HCT116 (cell line): ENCODE results near the gene OR2H2. TPM values are rescaled to one million over a fixed set of nuclear protein-coding genes. Genes with fewer than 3 reads are reported as not detected.

Source experiments
- ATAC-seq: fragments of 200-7000 bp; cut with Tn5 transposase; 2 replicates; pipeline ENCODE4 v1.9.1; 2020; ENCODE audit warnings: mild to moderate bottlenecking, moderate library complexity
- BruUV-seq: library from RNA; stranded (reverse); fragments of 400-500 nt; replicated peaks from 2 replicates; lab custom pipeline; 2021; lab: Mats Ljungman, UMichigan
- CTCF ChIA-PET: fragments of 300-600 bp; sonication (Branson Sonifier 250); formaldehyde crosslinking; loops from one replicate; lab custom pipeline; 2021; ENCODE audit warnings: antibody characterized with exemption; lab: Charles Lee
- POLR2A ChIA-PET: fragments of 300-600, 350-600 bp; sonication (Branson Sonifier 250); formaldehyde crosslinking; loops from one replicate; lab custom pipeline; 2021; ENCODE audit warnings: antibody characterized with exemption; lab: Charles Lee
- RAD21 ChIA-PET, 2 experiments: fragments of 300-600 bp; sonication (Branson Sonifier 250); formaldehyde crosslinking; loops; one replicate each; lab custom pipeline; 2023; ENCODE audit warnings: low total read pairs in 2 of 2; ENCODE audit not compliant: uncharacterized antibody in 2 of 2, unreplicated experiment in 2 of 2, low non-redundant PET in 1 of 2; lab: Charles Lee
- DNase-seq: peaks from one replicate; pipeline ENCODE4 v3.0.0-alpha.2; 2010; ENCODE audit warnings: low read depth, low spot score
- H2AFZ ChIP-seq: fragments of 200-600 bp; shearing (Covaris generic), sonication (generic); 2 replicates; pipeline ENCODE4 v1.6.1; 2017; ENCODE audit warnings: low read depth, mixed run types, mixed read lengths, antibody characterized with exemption, low read length; ENCODE audit not compliant: poor library complexity, severe bottlenecking
- H3K27ac ChIP-seq: 2 replicates; pipeline ENCODE4 v1.5.1; 2012; ENCODE audit warnings: low read depth, low read length
- H3K27me3 ChIP-seq: fragments of 200-600 bp; sonication (generic); 2 replicates; pipeline ENCODE4 v1.6.1; 2016; ENCODE audit warnings: mixed run types, low read length, mixed read lengths; ENCODE audit not compliant: insufficient read depth
- H3K36me3 ChIP-seq, 2 experiments: fragments of 200-500 bp in 1 of 2; fragments of 200-600 bp in 1 of 2; sonication (Bioruptor generic) in 1 of 2; sonication (generic) in 1 of 2; 2 replicates each; pipeline versions ENCODE4 v1.5.1 to v1.6.1; 2014 to 2016; ENCODE audit warnings: low read length in 2 of 2, inconsistent platforms in 1 of 2, mixed read lengths in 1 of 2, mixed run types in 1 of 2; ENCODE audit not compliant: insufficient read depth in 2 of 2, control insufficient read depth in 1 of 2
- H3K4me1 ChIP-seq, 2 experiments: fragments of 200-600 bp in 1 of 2; sonication (generic) in 1 of 2; 2 replicates each; pipeline versions ENCODE4 v1.5.1 to v1.6.1; 2012 to 2017; ENCODE audit warnings: low read length in 2 of 2, inconsistent platforms in 1 of 2, mild to moderate bottlenecking in 1 of 2, mixed read lengths in 1 of 2, mixed run types in 1 of 2, moderate library complexity in 1 of 2; ENCODE audit not compliant: insufficient read depth in 2 of 2, control insufficient read depth in 1 of 2
- H3K4me2 ChIP-seq: fragments of 200-600 bp; sonication (generic); 2 replicates; pipeline ENCODE4 v1.6.1; 2017; ENCODE audit warnings: mixed run types, low read length, mixed read lengths
- H3K4me3 ChIP-seq, 2 experiments: fragments of 200-600 bp in 1 of 2; sonication (generic) in 1 of 2; replicated peaks in 1 of 2; 2 replicates each; pipeline ENCODE4 v1.5.1; 2011 to 2016; ENCODE audit warnings: low read length in 2 of 2, control low read depth in 1 of 2, low read depth in 1 of 2, mild to moderate bottlenecking in 1 of 2, mixed read lengths in 1 of 2, mixed run types in 1 of 2
- H3K79me2 ChIP-seq: fragments of 200-600 bp; sonication (generic); 2 replicates; pipeline ENCODE4 v1.6.1; 2017; ENCODE audit warnings: mild to moderate bottlenecking, mixed run types, low read length, moderate library complexity, mixed read lengths; ENCODE audit not compliant: insufficient read depth
- H3K9ac ChIP-seq: fragments of 200-600 bp; sonication (generic); 2 replicates; pipeline ENCODE4 v1.6.1; 2016; ENCODE audit warnings: low read length, mixed read lengths
- H3K9me2 ChIP-seq: fragments of 200-600 bp; sonication (generic), shearing (Covaris generic); 2 replicates; pipeline ENCODE4 v1.6.1; 2017; ENCODE audit warnings: mixed run types, mild to moderate bottlenecking, moderate library complexity; ENCODE audit not compliant: insufficient read depth
- H3K9me3 ChIP-seq, 2 experiments: fragments of 200-500 bp in 1 of 2; fragments of 200-600 bp in 1 of 2; sonication (Bioruptor generic) in 1 of 2; sonication (generic) in 1 of 2; 2 replicates each; pipeline ENCODE4 v1.6.1; 2014 to 2017; ENCODE audit warnings: low read length in 2 of 2, mixed read lengths in 2 of 2, inconsistent platforms in 1 of 2, low read depth in 1 of 2, mild to moderate bottlenecking in 1 of 2, mixed run types in 1 of 2, moderate library complexity in 1 of 2; ENCODE audit not compliant: control insufficient read depth in 1 of 2, insufficient read depth in 1 of 2
- H4K20me1 ChIP-seq: fragments of 200-600 bp; sonication (generic), shearing (Covaris generic); 2 replicates; pipeline ENCODE4 v1.6.1; 2017; ENCODE audit warnings: mixed run types, mild to moderate bottlenecking, moderate library complexity; ENCODE audit not compliant: insufficient read depth
- ATF3 ChIP-seq: IDR thresholded peaks from 2 replicates; pipeline ENCODE4 v1.6.1; 2012
- CBX3 ChIP-seq: IDR thresholded peaks from 2 replicates; pipeline ENCODE4 v1.6.1; 2012; ENCODE audit warnings: low read depth
- CEBPB ChIP-seq: IDR thresholded peaks from 2 replicates; pipeline ENCODE4 v1.6.1; 2012; ENCODE audit warnings: low read depth
- ELF1 ChIP-seq: IDR thresholded peaks from 2 replicates; pipeline ENCODE4 v1.6.1; 2012; ENCODE audit warnings: low read depth, borderline replicate concordance
- EZH2 ChIP-seq: fragments of 200-600 bp; sonication (generic); IDR thresholded peaks from 2 replicates; pipeline ENCODE4 v1.6.1; 2017; ENCODE audit warnings: antibody characterized with exemption, mixed run types
- EZH2phosphoT487 ChIP-seq: fragments of 200-600 bp; IDR thresholded peaks from 2 replicates; pipeline ENCODE4 v1.6.1; 2018; ENCODE audit warnings: antibody characterized with exemption, borderline replicate concordance
- FOSL1 ChIP-seq: IDR thresholded peaks from 2 replicates; pipeline ENCODE4 v1.6.1; 2012; ENCODE audit warnings: low read depth
- POLR2AphosphoS5 ChIP-seq: IDR thresholded peaks from 2 replicates; pipeline ENCODE4 v1.6.1; 2011; ENCODE audit warnings: mild to moderate bottlenecking, low read depth, low read length, moderate library complexity
- RAD21 ChIP-seq: IDR thresholded peaks from 2 replicates; pipeline ENCODE4 v1.6.1; 2012; ENCODE audit warnings: low read depth, mild to moderate bottlenecking
- SRF ChIP-seq: IDR thresholded peaks from 2 replicates; pipeline ENCODE4 v1.6.1; 2012; ENCODE audit warnings: low read depth
- TCF7L2 ChIP-seq: IDR thresholded peaks from 2 replicates; pipeline ENCODE4 v1.7.0; 2011; ENCODE audit warnings: borderline replicate concordance, inconsistent platforms; ENCODE audit not compliant: insufficient read depth, insufficient read length; ENCODE audit errors: extremely low read depth
- ZFX ChIP-seq: fragments of 450-650 bp; IDR thresholded peaks from 2 replicates; pipeline ENCODE4 v1.6.1; 2017
- ZNF274 ChIP-seq: fragments of 200-500 bp; sonication (Bioruptor generic); IDR thresholded peaks from 2 replicates; pipeline ENCODE4 v1.6.1; 2014; ENCODE audit warnings: mild to moderate bottlenecking, low read depth, low read length, inconsistent platforms
- intact Hi-C: fragments of 100-400 bp; cut with micrococcal nuclease; formaldehyde crosslinking; loops from 2 replicates; pipeline ENCODE4 v1.10.0; 2022
- total RNA-seq: library from RNA; stranded (reverse); gene quantifications from one replicate; pipeline ENCODE4 v1.2.1, GENCODE V29; 2021; ENCODE audit not compliant: unreplicated experiment
- TF ChIP-seq, protein P1 (sequence below), 3 experiments: fragments of 200-600 bp in 1 of 3; sonication (generic) in 1 of 3; IDR thresholded peaks in 2 of 3; conservative IDR thresholded peaks in 1 of 3; 2 replicates each; pipeline ENCODE4 v1.5.1; 2012 to 2017; ENCODE audit warnings: low read depth in 2 of 3, low read length in 2 of 3, antibody characterized with exemption in 1 of 3, borderline replicate concordance in 1 of 3, control low read depth in 1 of 3, mild to moderate bottlenecking in 1 of 3, mixed read lengths in 1 of 3, mixed run types in 1 of 3, moderate library complexity in 1 of 3; ENCODE audit not compliant: insufficient read depth in 1 of 3
- TF ChIP-seq, protein P2 (sequence below): IDR thresholded peaks from 2 replicates; pipeline ENCODE4 v1.6.1; 2011; ENCODE audit warnings: mild to moderate bottlenecking, low read length, moderate library complexity; ENCODE audit not compliant: insufficient replicate concordance; ENCODE audit errors: extremely low read depth
- TF ChIP-seq, protein P3 (sequence below): IDR thresholded peaks from 2 replicates; pipeline ENCODE4 v1.6.1; 2012; ENCODE audit warnings: low read depth

The OR2H2 gene
- total RNA-seq, 1 experiment from 2014 or later: not detected

GRCh38 chr6:29591677-29592076 lies 6.8 kb downstream of the OR2H2 start:
- CTCF ChIA-PET: no interaction called here
- no TSS peak for BruUV-seq

More at GRCh38 chr6:29591677-29592076, 6.8 kb downstream of the OR2H2 start:
- H3K4me3 ChIP-seq: no peak overlapping the region
- H3K27ac ChIP-seq: no peak overlapping the region
- no peaks in the 10 kb centered on the region for H3K9me3 ChIP-seq
- H2AFZ ChIP-seq: no peak overlapping the region
- H3K9ac ChIP-seq: no peak overlapping the region
- no peaks in the 10 kb centered on the region for H3K27me3 ChIP-seq
- intact Hi-C loops: no loop called here
- TF ChIP-seq, protein P1, sequence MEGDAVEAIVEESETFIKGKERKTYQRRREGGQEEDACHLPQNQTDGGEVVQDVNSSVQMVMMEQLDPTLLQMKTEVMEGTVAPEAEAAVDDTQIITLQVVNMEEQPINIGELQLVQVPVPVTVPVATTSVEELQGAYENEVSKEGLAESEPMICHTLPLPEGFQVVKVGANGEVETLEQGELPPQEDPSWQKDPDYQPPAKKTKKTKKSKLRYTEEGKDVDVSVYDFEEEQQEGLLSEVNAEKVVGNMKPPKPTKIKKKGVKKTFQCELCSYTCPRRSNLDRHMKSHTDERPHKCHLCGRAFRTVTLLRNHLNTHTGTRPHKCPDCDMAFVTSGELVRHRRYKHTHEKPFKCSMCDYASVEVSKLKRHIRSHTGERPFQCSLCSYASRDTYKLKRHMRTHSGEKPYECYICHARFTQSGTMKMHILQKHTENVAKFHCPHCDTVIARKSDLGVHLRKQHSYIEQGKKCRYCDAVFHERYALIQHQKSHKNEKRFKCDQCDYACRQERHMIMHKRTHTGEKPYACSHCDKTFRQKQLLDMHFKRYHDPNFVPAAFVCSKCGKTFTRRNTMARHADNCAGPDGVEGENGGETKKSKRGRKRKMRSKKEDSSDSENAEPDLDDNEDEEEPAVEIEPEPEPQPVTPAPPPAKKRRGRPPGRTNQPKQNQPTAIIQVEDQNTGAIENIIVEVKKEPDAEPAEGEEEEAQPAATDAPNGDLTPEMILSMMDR (IDR thresholded peaks at IDR 0.05 in 2 of 3, conservative IDR thresholded peaks at IDR 0.05 in 1 of 3; ENCODE audit: borderline replicate concordance in 1 of 3, insufficient read depth in 1 of 3, low read depth in 2 of 3, low read length in 2 of 3): no peak
- TF ChIP-seq, protein P2, sequence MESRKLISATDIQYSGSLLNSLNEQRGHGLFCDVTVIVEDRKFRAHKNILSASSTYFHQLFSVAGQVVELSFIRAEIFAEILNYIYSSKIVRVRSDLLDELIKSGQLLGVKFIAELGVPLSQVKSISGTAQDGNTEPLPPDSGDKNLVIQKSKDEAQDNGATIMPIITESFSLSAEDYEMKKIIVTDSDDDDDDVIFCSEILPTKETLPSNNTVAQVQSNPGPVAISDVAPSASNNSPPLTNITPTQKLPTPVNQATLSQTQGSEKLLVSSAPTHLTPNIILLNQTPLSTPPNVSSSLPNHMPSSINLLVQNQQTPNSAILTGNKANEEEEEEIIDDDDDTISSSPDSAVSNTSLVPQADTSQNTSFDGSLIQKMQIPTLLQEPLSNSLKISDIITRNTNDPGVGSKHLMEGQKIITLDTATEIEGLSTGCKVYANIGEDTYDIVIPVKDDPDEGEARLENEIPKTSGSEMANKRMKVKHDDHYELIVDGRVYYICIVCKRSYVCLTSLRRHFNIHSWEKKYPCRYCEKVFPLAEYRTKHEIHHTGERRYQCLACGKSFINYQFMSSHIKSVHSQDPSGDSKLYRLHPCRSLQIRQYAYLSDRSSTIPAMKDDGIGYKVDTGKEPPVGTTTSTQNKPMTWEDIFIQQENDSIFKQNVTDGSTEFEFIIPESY: no peak
- no peak for TF ChIP-seq EZH2
- TF ChIP-seq POLR2AphosphoS5: no peak
- no peak for TF ChIP-seq ZFX
- TF ChIP-seq TCF7L2: no peak
- no peak for TF ChIP-seq CBX3
- TF ChIP-seq RAD21: no peak
- no peak for TF ChIP-seq ELF1
- no peak for TF ChIP-seq CEBPB
- TF ChIP-seq ZNF274: no peak
- TF ChIP-seq EZH2phosphoT487: no peak
- TF ChIP-seq SRF: no peak
- no peak for TF ChIP-seq ATF3
- TF ChIP-seq, protein P3, sequence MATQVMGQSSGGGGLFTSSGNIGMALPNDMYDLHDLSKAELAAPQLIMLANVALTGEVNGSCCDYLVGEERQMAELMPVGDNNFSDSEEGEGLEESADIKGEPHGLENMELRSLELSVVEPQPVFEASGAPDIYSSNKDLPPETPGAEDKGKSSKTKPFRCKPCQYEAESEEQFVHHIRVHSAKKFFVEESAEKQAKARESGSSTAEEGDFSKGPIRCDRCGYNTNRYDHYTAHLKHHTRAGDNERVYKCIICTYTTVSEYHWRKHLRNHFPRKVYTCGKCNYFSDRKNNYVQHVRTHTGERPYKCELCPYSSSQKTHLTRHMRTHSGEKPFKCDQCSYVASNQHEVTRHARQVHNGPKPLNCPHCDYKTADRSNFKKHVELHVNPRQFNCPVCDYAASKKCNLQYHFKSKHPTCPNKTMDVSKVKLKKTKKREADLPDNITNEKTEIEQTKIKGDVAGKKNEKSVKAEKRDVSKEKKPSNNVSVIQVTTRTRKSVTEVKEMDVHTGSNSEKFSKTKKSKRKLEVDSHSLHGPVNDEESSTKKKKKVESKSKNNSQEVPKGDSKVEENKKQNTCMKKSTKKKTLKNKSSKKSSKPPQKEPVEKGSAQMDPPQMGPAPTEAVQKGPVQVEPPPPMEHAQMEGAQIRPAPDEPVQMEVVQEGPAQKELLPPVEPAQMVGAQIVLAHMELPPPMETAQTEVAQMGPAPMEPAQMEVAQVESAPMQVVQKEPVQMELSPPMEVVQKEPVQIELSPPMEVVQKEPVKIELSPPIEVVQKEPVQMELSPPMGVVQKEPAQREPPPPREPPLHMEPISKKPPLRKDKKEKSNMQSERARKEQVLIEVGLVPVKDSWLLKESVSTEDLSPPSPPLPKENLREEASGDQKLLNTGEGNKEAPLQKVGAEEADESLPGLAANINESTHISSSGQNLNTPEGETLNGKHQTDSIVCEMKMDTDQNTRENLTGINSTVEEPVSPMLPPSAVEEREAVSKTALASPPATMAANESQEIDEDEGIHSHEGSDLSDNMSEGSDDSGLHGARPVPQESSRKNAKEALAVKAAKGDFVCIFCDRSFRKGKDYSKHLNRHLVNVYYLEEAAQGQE: no peak
- TF ChIP-seq FOSL1: no peak
- no peak overlapping the region for H3K4me2 ChIP-seq
- no peaks in the 10 kb centered on the region for H3K4me1 ChIP-seq
- H3K9me2 ChIP-seq: no peaks in the 10 kb centered on the region
- POLR2A ChIA-PET: no interaction called here
- RAD21 ChIA-PET: no interaction called here
- ATAC-seq (no peak), DNase-seq (no peak)
- no peaks in the 10 kb centered on the region for H3K79me2 ChIP-seq
- H4K20me1 ChIP-seq: no peaks in the 10 kb centered on the region
- H3K36me3 ChIP-seq: no peaks in the 10 kb centered on the region
